Left renal pelvis (tissue), 4 donors: Measurements from ENCODE around the gene CCDC154. TPM values are rescaled to one million over a fixed set of nuclear protein-coding genes. Genes with fewer than 3 reads are reported as not detected.

ENCODE experiments used
- DNase-seq, 4 donors: peaks; one replicate each; pipeline ENCODE4 v3.0.0-alpha.2; 2013; ENCODE audit warnings: low read depth in 4 of 4, low spot score in 3 of 4
- polyA plus RNA-seq, 4 donors: library from polyadenylated mRNA; unstranded; fragments of 120-200 nt; gene quantifications; one replicate each; pipeline ENCODE4 v1.2.1, GENCODE V29; 2013; ENCODE audit not compliant: insufficient read length in 4 of 4

Gene CCDC154
- polyA plus RNA-seq, 4 donors = 1.4 to 4.1 (median 2.0) TPM

DNA sequence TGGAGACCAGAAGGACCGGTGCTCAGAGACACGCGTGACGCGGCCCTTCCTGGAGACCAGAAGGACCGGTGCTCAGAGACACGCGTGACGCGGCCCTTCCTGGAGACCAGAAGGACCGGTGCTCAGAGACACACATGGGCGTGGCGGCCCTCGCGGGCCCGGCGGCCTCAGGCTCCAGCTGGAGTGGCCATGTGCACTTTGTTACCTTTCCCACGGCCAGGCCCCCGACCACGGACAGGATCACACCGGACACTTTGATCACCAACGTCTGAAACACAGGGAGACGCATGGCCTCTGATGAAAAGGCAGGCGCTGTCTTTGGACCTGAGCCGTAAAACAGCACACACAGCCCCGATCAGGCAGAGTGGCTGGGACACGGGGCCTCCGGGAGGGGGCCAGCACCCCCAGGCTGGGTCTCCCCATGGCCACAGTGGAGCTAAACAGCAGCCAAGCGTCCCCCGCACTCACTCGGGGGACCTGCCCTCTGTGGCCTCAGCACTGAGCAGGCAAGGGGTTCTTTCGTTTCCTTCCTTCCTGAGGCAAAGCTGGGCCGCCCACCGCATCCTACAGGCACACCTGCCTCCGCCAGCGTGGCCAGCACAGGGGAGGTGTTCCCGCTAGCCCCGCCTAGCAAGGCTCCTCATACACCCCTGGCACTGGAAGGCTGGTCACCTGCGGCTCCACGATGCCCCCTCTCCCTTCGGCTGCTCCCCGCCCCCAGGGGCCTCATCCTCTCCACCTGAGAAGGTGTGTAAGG lies 13.3 kb upstream of the CCDC154 start:
- DNase-seq = no peak

DNA sequence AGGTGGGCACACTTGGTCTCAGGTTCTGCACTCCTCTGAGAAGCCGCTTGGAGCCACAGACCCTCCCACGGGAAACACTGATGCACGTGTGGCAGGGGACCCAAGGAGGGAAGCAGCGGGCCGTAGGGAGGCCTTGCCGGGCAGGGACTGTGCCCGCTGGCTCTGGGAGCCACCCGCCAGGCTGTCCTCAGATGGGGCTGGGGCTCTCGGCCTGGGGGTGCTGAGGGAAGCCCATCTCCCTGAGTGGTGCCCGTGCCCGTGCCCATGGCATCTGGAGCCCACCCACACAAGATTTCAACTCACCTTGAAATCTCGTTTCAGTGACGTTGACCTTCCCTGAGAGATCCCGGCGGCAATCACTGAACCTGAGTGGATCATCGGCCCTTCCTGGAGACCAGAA lies 12.6 kb upstream of the CCDC154 start:
- no peak for DNase-seq

DNA sequence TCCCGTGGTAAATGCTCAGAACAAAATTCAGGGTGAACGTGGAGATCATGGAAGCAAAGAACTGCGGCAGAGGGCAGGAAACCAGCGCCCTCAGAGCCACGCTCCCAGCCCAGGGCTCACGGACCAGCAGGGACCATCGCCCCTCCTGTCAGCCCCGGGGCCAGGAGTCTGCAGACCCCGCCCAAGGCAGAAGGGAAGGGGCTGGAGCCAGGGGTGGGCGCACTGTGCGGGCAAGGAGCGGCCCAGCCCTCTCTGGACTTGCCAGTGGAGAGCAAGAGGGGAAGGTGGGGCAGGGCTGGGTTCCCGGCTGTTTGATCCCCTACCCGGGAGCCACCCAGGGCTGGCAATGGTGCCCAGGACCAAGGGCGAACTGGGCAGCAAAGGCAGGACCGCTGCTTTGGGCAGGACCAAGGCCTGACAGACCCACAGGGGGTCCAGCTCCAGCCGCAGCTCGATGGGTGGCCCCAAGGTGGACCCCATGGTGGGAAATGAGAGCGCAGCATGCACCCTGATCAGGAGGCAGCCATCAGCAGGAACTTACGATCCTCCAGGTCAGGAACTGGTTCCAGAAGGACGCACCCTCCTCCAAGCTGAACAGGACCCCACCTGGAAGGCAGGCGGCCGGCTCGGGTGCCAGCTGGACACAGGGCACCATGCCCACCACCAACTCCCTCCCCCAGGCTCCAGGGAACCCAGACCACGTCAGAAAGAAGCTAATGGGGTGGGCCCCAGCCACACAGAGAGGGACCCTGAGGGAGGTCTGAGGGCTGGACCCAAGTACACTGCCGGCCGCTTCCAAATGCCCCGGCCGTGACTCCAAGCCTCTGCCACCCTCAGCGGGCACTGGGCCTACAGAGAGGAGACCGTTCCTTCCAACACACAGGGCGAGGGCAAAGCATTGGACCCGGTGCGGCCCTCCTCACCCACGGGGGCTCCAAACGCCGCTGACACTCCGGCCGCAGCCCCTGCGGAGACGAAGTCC lies 11.1 kb upstream of the CCDC154 start:
- DNase-seq = no peak

DNA sequence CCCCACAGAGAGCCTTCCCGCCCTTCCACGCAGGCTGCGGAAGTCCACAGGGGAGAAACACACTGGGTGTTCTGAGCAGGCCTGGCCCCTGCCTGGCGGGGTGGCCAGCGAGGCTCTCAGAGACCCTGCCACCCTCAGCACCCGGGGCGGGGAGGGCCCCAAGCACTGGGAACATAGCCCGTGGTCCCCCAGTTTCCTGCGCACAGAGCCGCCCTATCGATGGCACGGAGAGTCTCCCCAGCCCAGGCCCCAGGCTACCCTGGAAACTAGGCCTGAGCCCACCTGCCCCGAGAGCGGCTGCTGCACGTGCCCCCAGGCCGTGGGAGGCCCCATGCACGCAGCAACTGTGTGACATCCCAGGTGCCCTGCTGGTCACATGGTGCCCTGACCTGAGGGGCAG lies 10.2 kb upstream of the CCDC154 start:
- DNase-seq = no peak

DNA sequence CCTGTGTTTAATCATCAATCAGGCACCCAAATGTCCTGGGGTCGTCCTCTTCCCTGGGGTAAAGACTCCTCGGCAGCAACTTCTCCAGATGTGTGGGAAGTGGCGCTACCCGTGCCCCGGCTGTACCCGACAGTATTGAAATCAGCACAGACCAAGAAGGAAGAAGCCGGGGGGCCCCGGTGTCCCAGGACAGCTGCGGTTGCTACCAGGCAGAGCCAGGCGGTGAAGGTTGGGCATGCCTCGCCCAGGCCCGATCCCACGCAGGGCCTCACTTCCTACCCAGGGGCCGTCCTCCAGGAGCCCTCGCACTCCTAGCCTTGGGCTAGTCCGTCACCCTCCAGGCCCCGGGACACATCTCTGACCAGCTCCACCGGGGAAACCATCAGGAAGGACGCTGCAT lies 9.0 kb upstream of the CCDC154 start:
- DNase-seq = no peak

GRCh38 chr16:1452530-1452929 lies 8.2 kb upstream of the CCDC154 start:
- no peak for DNase-seq

GRCh38 chr16:1451702-1452392 lies 7.5 kb upstream of the CCDC154 start:
- no peak for DNase-seq

DNA sequence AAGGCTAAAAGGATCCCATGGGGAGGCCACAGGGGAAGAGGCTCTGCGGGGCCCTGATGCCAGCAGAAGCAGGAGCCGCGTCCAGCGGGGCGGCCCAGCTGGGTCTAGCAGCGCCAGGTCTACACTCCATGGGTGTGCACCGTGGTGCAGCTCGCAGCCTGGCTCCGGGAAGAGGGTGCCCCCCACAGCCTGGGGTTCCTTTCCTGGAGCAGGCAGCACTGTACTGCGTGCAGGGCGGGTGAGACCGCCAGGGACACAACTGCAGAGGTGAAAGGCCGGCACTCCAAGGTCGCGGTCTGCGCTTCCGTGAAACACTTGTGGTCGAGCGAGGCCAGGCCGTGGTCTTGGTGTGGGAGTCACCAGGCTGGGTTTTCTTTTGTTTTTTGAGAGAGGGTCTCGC lies 6.5 kb upstream of the CCDC154 start:
- no peak for DNase-seq

DNA sequence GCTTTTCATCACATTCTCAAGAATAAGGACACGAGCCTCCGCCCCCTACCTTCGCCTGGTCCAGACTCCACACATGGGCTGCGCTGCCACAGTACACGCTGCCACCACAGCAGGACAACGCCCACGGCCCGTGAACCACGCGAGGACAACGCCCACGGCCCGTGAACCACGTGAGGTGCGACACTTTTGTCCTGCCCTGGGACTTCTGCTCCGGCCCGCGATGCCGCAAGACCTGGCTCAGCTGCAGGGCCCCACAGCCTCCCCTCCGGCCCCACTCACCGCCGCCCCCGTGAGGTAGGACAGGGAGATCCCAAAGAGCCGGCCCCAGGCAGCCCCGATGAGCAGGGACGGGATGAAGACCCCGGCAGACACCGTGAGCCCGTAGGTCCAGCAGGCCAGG lies 5.9 kb upstream of the CCDC154 start:
- DNase-seq = no peak

DNA sequence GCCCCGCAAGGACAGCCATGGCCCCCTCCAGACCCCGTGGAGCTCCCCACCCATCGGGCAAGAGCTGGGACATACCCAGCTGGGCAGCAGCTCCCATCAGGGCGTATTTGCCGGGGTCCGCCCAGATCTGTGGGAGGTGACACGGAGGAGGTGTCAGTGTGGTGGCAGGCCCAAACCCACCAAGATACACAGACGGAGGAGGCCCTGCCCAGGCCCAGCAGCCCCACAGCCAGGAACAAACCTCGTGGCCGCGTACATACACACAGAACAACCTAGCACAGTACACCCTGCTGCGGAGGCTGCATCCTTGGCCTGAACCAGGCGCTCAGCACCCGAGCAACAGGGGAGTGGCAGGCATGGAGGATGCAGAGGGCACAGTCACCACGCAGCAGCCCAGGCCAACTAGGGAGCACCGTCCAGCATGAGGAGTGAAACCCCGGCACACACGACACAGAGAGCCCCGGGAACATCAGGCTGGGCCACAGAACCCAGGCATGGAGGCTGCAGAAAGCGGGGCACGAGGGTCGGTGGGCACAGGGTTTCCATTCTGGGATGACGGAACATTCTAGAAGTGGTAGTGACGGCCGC lies 4.9 kb upstream of the CCDC154 start:
- DNase-seq = no peak

DNA sequence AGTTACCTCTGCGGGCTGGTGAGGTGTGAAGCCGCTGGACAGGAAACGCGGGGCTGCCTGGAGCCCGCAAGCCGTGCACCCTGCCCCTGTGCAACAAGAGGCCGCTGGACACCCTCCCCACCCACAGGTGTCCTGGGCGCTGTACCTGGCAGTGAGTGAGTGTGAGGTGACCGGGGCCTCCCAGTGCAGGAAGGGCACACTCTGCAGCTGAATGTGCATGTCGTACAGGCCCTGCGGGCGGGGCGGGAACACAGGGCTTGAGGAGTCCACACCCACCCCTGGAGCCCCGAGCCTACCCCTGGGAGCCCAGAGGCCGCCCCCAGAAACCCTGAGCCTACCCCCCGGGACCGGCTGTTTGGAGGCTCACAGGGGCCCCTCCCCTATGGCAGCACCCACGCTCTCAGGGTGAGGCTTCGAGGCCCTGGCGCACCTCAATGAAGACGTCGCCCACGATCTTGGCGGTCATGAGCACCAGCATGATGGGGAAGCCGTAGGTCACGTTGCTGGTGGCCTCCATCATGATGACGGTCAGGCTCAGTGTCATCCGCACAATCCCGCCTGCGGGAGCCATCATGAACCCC lies 4.3 kb upstream of the CCDC154 start:
- DNase-seq = no peak

- DNase-seq = no peak
These were observed 3.6 kb upstream of the CCDC154 start for GRCh38 chr16:1447965-1448364.

DNA sequence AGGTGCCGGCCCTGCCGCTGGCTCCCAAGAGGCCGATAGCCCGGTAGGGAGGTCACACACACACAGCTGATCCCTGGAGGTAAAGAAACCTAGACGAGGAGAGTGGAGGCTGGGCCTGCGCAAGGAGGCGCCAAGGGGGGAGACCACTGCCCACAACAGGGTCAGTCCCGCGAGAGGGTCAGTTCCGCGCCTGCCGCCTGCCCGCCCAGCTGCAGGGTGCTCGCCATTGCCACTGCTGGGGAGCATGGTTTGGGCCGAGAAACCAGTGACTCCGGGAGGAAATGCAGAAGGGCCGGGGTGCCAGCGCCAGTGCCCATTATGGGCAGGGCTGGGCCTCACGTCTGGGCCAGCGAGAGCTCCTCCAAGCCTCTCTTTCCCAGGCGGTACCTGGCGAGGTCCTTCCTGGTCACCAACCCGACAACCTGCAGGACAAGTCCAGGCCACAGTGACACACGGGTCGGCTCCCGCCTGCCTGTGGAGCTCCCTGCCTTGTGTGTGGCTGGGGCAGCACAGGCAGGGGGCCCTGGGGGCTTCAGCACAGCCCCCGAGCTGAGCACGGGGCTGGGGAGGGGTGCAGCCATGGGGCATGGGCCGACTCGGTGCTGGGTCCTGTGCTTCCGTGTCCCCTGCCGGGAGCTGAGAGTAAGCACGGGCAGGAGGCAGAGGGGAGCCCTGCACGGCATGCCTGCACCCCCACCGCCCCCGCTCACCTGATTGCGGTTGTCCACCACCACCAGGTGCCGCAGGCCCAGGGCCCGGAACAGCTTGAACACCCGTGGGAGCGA lies 2.1 kb upstream of the CCDC154 start:
- no peak for DNase-seq

DNA sequence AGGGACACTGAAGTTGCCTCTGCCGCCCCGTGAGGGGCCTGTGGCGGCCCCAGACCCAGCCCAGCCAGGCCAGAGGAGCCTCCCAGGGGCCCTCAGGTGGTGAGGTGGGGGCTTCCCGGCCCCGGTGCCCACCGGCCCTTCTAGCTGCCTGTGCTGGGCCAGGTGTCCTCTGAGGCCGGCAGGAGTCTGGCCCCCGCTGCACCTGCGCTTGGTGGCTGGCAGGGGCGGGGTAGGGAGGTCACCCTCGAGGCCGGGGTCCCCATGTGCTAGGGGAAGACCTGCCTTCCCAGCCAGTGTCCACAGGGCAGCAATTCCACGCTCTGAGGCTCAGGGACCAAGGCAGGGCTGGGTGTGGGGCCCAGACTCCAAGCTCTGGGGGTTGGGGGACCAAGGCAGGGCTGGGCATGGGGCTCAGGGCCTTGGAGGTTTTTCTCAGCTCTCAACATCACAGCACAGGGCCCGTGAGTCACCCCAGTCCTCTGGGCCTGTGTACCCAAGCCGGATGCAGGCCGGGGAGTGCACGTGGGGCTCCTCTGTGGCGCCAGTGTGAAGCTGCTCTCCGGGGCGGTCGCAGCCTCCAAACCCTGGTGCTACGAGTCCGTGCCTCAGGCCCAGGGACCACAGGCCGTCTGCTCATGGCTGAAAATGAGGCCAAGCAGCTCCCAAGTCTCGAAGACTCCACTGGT lies 1.3 kb upstream of the CCDC154 start:
- DNase-seq = no peak

DNA sequence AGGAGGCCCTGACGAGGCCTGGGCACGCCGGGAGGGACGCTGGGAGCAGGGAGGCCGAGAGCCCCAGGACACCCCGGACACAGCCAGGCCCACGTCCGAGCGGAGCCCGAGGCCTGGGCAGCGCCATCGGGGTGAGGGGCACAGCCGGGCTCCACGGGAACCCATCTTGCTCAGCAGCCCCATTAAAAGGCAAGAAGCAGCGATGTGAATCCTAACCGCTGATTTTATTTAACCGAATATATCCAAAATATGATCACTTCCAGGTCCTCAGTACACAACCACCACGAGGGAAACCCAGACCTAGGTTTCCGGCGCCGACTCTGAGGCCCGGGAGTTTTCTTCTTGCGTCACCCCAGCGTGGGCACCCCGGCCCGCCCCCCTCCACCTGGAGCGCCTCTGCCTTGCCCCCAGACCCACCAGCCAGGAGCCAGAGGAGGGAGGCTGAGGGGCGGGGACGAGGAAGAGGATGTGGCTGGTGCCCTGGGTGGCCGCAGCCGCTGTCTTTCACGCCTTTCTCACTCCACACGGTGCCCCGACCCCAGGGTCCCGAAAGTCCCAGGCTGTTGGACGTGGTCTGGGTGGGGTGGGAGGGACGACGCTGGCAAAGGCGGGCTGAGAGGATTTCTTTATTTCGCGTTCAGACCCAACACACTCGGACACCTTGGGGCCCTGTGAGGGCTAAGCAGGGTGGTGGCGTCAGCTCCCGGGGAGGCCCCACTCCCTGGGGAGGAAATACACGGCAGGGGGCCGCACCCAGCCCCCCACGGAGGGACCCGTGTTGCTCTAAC lies 568 bp upstream of the CCDC154 start:
- DNase-seq = no peak

DNA sequence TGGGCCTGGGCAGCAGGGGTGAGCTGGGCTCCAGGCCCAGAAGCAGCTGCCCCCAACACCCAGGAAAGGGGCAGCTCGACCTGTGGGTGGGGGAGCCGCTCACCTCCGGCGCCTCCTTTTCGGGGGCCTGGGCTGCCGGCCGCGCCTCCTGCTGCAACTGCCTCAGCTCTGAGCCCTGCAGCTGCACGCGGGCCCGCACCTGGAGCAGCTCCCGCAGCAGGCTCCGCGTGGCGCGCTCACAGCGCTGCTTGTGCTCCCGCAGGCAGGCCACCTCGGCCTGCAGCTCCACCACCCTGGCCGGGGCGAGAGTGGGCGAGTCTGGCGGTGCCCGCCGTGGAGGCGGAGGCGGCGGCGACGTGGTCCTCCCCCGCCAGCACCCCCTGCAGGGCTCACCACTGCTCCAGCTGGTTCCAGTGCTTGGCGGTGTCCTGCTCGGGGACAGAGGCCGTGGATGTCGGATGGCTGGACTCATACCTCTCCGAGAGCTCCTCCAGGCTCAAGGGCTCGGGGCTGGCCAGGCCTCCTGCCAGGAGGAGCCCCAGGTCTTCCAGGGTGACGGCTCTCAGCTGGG lies 868 bp downstream of the CCDC154 start:
- no peak for DNase-seq

- no peak for DNase-seq
These were observed 1.7 kb downstream of the CCDC154 start for GRCh38 chr16:1442697-1443096.

DNA sequence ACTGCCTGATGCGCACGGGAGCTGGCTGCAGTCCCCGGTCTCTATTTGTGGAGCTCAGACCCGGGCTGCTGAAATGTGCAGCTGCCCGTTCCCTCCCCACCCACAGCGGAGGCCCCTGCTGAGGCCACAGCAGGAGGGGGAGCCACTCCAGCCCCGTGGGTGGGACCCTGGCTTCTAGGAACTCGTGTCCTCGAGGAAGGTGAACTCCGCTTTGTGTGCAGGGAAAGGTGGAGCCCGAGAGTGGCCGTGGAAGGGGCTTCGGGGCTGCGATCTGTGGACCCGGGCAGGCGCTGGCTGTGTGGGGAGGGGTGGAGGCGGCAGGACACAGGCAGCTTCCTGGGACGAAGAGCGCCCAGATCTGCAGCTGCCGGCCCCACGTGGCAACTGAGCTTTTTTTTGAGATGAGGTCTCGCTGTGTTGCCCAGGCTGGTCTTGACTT lies 2.9 kb downstream of the CCDC154 start:
- no peak for DNase-seq
